HepG2 (cell line): ENCODE measurements around the gene NEU1. TPM values are rescaled to one million over a fixed set of nuclear protein-coding genes. Genes with fewer than 3 reads are reported as not detected.

Experiments used
- KDM1A ChIP-seq: IDR thresholded peaks from 2 replicates; pipeline ENCODE4 v1.6.1; 2016; ENCODE audit warnings: missing compliant biosample characterization
- MEIS1 ChIP-seq: sonication (generic); formaldehyde crosslinking; IDR thresholded peaks from 2 replicates; pipeline ENCODE4 v1.9.0; 2021; ENCODE audit warnings: mild to moderate bottlenecking, missing genetic modification reagents, moderate library complexity, borderline replicate concordance
- ZNF34 ChIP-seq: sonication (generic); formaldehyde crosslinking; IDR thresholded peaks from 2 replicates; pipeline ENCODE4 v1.4.0; 2020; ENCODE audit warnings: mild to moderate bottlenecking, missing genetic modification reagents, borderline replicate concordance
- ZNF567 ChIP-seq: sonication (generic); formaldehyde crosslinking; IDR thresholded peaks from 2 replicates; pipeline ENCODE4 v1.8.1; 2023; ENCODE audit warnings: mild to moderate bottlenecking, missing genetic modification reagents, borderline replicate concordance
- ZNF607 ChIP-seq: sonication (generic); formaldehyde crosslinking; IDR thresholded peaks from 2 replicates; pipeline ENCODE4 v1.5.1; 2020; ENCODE audit warnings: missing genetic modification reagents, mild to moderate bottlenecking, borderline replicate concordance
- ZNF777 ChIP-seq: sonication (generic); formaldehyde crosslinking; IDR thresholded peaks from 2 replicates; pipeline ENCODE4 v1.4.0; 2020; ENCODE audit warnings: missing genetic modification reagents
- polyA plus RNA-seq, 8 experiments: library from polyadenylated mRNA; depleted of rRNA in 3 of 8; stranded (reverse) in 7 of 8; unstranded in 1 of 8; fragments of >200 nt; fragmentation: Illumina TruSeq in 4 of 8; extraction: Trizol in 4 of 8; gene quantifications; 2 replicates each; pipeline versions ENCODE4 v1.2.1 to v1.2.3, GENCODE V29; 2011 to 2016; ENCODE audit warnings: low read depth in 4 of 8, missing spikeins in 1 of 8, mixed read lengths in 1 of 8; ENCODE audit not compliant: insufficient read depth in 1 of 8
- total RNA-seq, 5 experiments: library from RNA; depleted of rRNA; stranded (reverse); fragments of >200 nt; fragmentation: Illumina TruSeq; extraction: Trizol; gene quantifications; 2 replicates each; pipeline ENCODE4 v1.2.3, GENCODE V29; 2016; ENCODE audit warnings: low read depth in 1 of 5
- TF ChIP-seq, protein P1 (sequence below): sonication (generic); formaldehyde crosslinking; IDR thresholded peaks from 2 replicates; pipeline ENCODE4 v1.4.0; 2020; ENCODE audit warnings: missing genetic modification reagents
- TF ChIP-seq, protein P2 (sequence below): sonication (generic); formaldehyde crosslinking; IDR thresholded peaks from 2 replicates; pipeline ENCODE4 v1.8.0; 2022; ENCODE audit warnings: mild to moderate bottlenecking, missing genetic modification reagents, moderate library complexity
- TF ChIP-seq, protein P3 (sequence below): sonication (generic); formaldehyde crosslinking; IDR thresholded peaks from 2 replicates; pipeline ENCODE4 v1.9.0; 2021; ENCODE audit warnings: missing genetic modification reagents, borderline replicate concordance

Gene NEU1
- total and polyA plus RNA-seq, 2 of the 13 experiments (the other 11 are each of a cell fraction or from before 2014, with no cell fraction given) = 215 to 297 TPM

DNA sequence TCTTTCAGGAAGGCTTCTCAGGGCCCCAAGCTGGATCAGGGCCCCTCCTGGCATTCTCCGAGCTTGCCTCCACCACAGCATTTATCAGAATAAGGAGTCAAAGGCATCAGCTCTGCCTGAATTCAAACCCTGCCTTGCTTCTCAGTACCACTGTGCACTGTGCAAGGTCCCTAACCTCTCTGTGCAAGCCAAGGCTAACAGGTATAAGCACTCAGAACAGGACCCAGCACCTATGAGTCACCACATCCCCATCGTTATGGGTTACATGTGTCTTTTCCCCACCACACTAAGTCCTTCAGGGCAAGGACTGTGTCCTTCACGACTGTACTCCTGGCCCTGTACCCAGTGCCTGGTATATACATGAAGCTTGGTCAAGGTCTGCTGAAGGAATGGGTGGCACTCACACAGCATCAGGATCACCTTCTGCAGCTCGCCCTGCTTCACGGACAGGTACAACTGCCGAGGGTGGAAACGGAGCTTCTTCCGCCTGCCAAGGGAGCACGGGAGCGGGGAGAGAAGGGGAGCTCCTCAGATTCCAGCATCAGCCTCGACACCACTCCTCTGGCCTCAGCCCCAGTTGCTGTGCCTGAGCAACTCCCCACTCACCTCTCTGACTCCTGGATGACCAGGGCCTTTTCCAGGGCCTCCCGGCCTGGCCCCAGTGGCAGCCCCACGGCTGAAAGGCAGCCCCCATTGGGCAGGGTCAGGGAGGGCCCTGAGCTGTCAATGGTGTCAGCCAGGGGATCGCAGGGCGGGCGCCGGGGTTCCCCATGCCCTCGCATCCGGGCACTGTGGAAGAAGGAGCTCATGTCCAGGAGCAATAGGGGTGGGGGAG, 24.8 kb upstream of the NEU1 start (continued):
- no peak for TF ChIP-seq ZNF607
- no peak for TF ChIP-seq ZNF567 (CRISPR knock-in tag)
- TF ChIP-seq, protein P1, sequence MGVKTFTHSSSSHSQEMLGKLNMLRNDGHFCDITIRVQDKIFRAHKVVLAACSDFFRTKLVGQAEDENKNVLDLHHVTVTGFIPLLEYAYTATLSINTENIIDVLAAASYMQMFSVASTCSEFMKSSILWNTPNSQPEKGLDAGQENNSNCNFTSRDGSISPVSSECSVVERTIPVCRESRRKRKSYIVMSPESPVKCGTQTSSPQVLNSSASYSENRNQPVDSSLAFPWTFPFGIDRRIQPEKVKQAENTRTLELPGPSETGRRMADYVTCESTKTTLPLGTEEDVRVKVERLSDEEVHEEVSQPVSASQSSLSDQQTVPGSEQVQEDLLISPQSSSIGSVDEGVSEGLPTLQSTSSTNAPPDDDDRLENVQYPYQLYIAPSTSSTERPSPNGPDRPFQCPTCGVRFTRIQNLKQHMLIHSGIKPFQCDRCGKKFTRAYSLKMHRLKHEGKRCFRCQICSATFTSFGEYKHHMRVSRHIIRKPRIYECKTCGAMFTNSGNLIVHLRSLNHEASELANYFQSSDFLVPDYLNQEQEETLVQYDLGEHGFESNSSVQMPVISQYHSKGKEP (CRISPR knock-in tag) = no peak
- no peak for TF ChIP-seq ZNF34
- TF ChIP-seq, protein P2, sequence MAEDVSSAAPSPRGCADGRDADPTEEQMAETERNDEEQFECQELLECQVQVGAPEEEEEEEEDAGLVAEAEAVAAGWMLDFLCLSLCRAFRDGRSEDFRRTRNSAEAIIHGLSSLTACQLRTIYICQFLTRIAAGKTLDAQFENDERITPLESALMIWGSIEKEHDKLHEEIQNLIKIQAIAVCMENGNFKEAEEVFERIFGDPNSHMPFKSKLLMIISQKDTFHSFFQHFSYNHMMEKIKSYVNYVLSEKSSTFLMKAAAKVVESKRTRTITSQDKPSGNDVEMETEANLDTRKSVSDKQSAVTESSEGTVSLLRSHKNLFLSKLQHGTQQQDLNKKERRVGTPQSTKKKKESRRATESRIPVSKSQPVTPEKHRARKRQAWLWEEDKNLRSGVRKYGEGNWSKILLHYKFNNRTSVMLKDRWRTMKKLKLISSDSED (CRISPR knock-in tag) = no peak
- TF ChIP-seq, protein P3, sequence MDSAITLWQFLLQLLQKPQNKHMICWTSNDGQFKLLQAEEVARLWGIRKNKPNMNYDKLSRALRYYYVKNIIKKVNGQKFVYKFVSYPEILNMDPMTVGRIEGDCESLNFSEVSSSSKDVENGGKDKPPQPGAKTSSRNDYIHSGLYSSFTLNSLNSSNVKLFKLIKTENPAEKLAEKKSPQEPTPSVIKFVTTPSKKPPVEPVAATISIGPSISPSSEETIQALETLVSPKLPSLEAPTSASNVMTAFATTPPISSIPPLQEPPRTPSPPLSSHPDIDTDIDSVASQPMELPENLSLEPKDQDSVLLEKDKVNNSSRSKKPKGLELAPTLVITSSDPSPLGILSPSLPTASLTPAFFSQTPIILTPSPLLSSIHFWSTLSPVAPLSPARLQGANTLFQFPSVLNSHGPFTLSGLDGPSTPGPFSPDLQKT (CRISPR knock-in tag) = no peak
- TF ChIP-seq KDM1A (CRISPR knock-in tag) = no peak
- no peak for TF ChIP-seq ZNF777 (CRISPR knock-in tag)
- TF ChIP-seq MEIS1 (CRISPR knock-in tag) = no peak
